DND-41 (cell line): ENCODE data around the gene CAPN15.

Experiments
- ATAC-seq: fragments of 200-7000 bp; cut with Tn5 transposase; 3 replicates; pipeline ENCODE4 v1.9.1; 2021; ENCODE audit warnings: low read depth; ENCODE audit not compliant: insufficient read depth
- DNase-seq: peaks from one replicate; pipeline ENCODE4 v3.0.0-alpha.2; 2020
- H2AFZ ChIP-seq: 2 replicates; pipeline ENCODE4 v1.6.0; 2012; ENCODE audit warnings: low read depth, low read length
- H3K27ac ChIP-seq: 2 replicates; pipeline ENCODE4 v1.5.1; 2012; ENCODE audit warnings: low read length, inconsistent platforms
- H3K27me3 ChIP-seq: fragments of 200-600 bp; sonication (generic); 2 replicates; pipeline ENCODE4 v1.6.0; 2012; ENCODE audit warnings: low read length, mild to moderate bottlenecking, inconsistent platforms; ENCODE audit not compliant: insufficient read depth, poor library complexity
- H3K36me3 ChIP-seq: 2 replicates; pipeline ENCODE4 v1.5.1; 2012; ENCODE audit warnings: low read length, inconsistent platforms; ENCODE audit not compliant: insufficient read depth
- H3K4me1 ChIP-seq: 2 replicates; pipeline ENCODE4 v1.5.1; 2012; ENCODE audit warnings: mild to moderate bottlenecking, low read length; ENCODE audit not compliant: insufficient read depth
- H3K4me2 ChIP-seq: 2 replicates; pipeline ENCODE4 v1.6.0; 2012; ENCODE audit warnings: mild to moderate bottlenecking, moderate library complexity, low read length, inconsistent platforms; ENCODE audit not compliant: insufficient read depth
- H3K4me3 ChIP-seq, 2 experiments: fragments of 200-600 bp in 1 of 2; shearing (Covaris generic) in 1 of 2; 2 replicates each; pipeline ENCODE4 v1.5.1; 2012 to 2016; ENCODE audit warnings: inconsistent platforms in 2 of 2, low read length in 2 of 2, mild to moderate bottlenecking in 2 of 2, low read depth in 1 of 2, moderate library complexity in 1 of 2
- H3K79me2 ChIP-seq: 2 replicates; pipeline ENCODE4 v1.6.0; 2012; ENCODE audit warnings: low read length, inconsistent platforms; ENCODE audit not compliant: insufficient read depth
- H3K9ac ChIP-seq: 2 replicates; pipeline ENCODE4 v1.6.0; 2012; ENCODE audit warnings: low read depth, mild to moderate bottlenecking, inconsistent platforms, low read length, moderate library complexity
- H3K9me3 ChIP-seq: 2 replicates; pipeline ENCODE4 v1.5.1; 2012; ENCODE audit warnings: low read length, moderate library complexity, mild to moderate bottlenecking, inconsistent platforms; ENCODE audit not compliant: insufficient read depth, severe bottlenecking
- H4K20me1 ChIP-seq: 2 replicates; pipeline ENCODE4 v1.6.0; 2012; ENCODE audit warnings: low read length; ENCODE audit not compliant: insufficient read depth
- CTCF ChIP-seq: IDR thresholded peaks from 2 replicates; pipeline ENCODE4 v1.5.1; 2012; ENCODE audit warnings: borderline replicate concordance, low read length, moderate library complexity, mild to moderate bottlenecking; ENCODE audit not compliant: poor library complexity, severe bottlenecking; ENCODE audit errors: extremely low read depth
- EZH2 ChIP-seq: IDR thresholded peaks from 3 replicates; pipeline ENCODE4 v1.6.1; 2012; ENCODE audit warnings: borderline replicate concordance, low read depth, mild to moderate bottlenecking, moderate library complexity, low read length, inconsistent platforms; ENCODE audit not compliant: severe bottlenecking

The CAPN15 gene

GRCh38 chr16:590188-590814 lies 62.8 kb downstream of the CAPN15 start:
- Histone ChIP-seq H3K4me3 (peak overlapping the region; percentile 85 to 86; a peak in 3 of 4 replicates), H4K20me1 (peaks cover 68% of the 10 kb centered on the region), H3K9me3 (no peaks in the 10 kb centered on the region), H2AFZ (peak overlapping the region; percentile 86), H3K27ac (peak overlapping the region; percentile 75), H3K36me3 (peaks cover 14% of the 10 kb centered on the region), H3K4me1 (peaks cover 36% of the 10 kb centered on the region), H3K9ac (peak overlapping the region; percentile 87), H3K79me2 (peaks cover 71% of the 10 kb centered on the region), H3K4me2 (peak overlapping the region; percentile 100), H3K27me3 (no peaks in the 10 kb centered on the region)
- no peak for DNase-seq
- ATAC-seq, result no peak
- TF ChIP-seq CTCF, result no peak
- TF ChIP-seq EZH2, result no peak

DNA sequence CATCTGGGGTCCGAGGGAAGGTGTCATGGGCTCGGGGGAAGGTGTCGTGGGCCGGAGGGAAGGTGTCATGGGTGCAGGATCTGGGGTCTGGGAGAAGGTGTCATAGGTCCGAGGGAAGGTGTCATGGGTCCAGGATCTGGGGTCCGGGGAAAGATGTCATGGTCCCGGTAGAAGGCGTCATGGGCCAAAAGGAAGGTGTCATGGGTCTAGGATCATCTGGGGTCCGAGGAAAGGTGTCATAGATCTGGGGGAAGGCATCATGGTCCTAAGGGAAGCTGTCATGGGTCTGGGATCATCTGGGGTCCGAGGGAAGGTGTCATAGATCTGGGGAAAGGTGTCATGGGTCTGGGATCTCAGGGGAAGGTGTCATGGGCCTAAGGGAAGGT lies 63.3 kb downstream of the CAPN15 start:
- Histone ChIP-seq H3K4me1 (peaks cover 36% of the 10 kb centered on the region), H3K36me3 (peaks cover 14% of the 10 kb centered on the region), H3K9ac (peak overlapping the region; percentile 87), H3K27me3 (no peaks in the 10 kb centered on the region), H3K4me3 (peak overlapping the region; percentile 85 to 86; a peak in 3 of 4 replicates), H3K79me2 (peaks cover 74% of the 10 kb centered on the region), H4K20me1 (peaks cover 69% of the 10 kb centered on the region), H3K9me3 (no peaks in the 10 kb centered on the region), H2AFZ (no peak overlapping the region), H3K4me2 (peak overlapping the region; percentile 100), H3K27ac (peak overlapping the region; percentile 75)
- ATAC-seq, result no peak
- DNase-seq, result no peak
- TF ChIP-seq CTCF (no peak), EZH2 (no peak)

DNA sequence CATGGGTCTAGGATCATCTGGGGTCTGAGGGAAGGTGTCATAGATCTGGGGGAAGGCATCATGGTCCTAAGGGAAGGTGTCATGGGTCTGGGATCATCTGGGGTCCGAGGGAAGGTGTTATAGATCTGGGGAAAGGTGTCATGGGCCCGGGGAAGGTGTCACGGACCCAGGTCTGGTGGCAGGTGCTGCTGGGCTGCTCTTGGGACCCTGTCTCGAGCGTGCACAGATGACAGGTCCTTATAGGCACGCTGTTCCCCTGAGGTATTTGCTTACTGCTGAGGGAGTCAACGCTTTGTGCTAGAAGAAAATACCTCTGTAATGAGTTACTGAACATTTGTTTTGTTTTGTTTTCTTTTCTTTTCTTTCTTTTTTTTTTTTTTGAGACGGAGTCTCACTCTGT lies 63.7 kb downstream of the CAPN15 start:
- H3K9ac ChIP-seq, result peak overlapping the region; percentile 87
- ATAC-seq, result no peak
- H3K4me2 ChIP-seq, result peak overlapping the region; percentile 100
- peak overlapping the region in 1 of 2 experiments; percentile 85; a peak in 2 of 4 replicates for H3K4me3 ChIP-seq
- peaks cover 72% of the 10 kb centered on the region for H4K20me1 ChIP-seq
- no peak for DNase-seq
- peaks cover 18% of the 10 kb centered on the region for H3K36me3 ChIP-seq
- no peak for TF ChIP-seq CTCF
- TF ChIP-seq EZH2, result no peak
- H3K79me2 ChIP-seq, result peaks cover 78% of the 10 kb centered on the region
- H3K27ac ChIP-seq, result no peak overlapping the region
- H3K27me3 ChIP-seq, result no peaks in the 10 kb centered on the region
- H3K4me1 ChIP-seq, result peaks cover 36% of the 10 kb centered on the region
- no peak overlapping the region for H2AFZ ChIP-seq
- no peaks in the 10 kb centered on the region for H3K9me3 ChIP-seq
